H1 (cell line): ENCODE data around the gene ARID1B. TPM values are rescaled to one million over a fixed set of nuclear protein-coding genes. Genes with fewer than 3 reads are reported as not detected.

ENCODE experiments used
- ATF2 ChIP-seq: IDR thresholded peaks from 2 replicates; pipeline ENCODE4 v1.6.1; 2012; ENCODE audit warnings: low read length, inconsistent platforms
- CTBP2 ChIP-seq: IDR thresholded peaks from 2 replicates; pipeline ENCODE4 v1.7.0; 2011; ENCODE audit warnings: borderline replicate concordance, mild to moderate bottlenecking, moderate library complexity, mixed read lengths, low read length; ENCODE audit not compliant: insufficient read depth, insufficient read length
- CTCF ChIP-seq, 3 experiments: IDR thresholded peaks; 1 replicate in 2 of 3; 2 replicates in 1 of 3; pipeline versions ENCODE4 v1.5.1 to v1.6.1; 2011; ENCODE audit warnings: low read length in 3 of 3, mild to moderate bottlenecking in 3 of 3, inconsistent platforms in 2 of 3, low read depth in 1 of 3, moderate library complexity in 1 of 3; ENCODE audit not compliant: insufficient read depth in 1 of 3; ENCODE audit errors: control extremely low read depth in 1 of 3
- E2F6 ChIP-seq: IDR thresholded peaks from 2 replicates; pipeline ENCODE4 v1.6.1; 2012; ENCODE audit warnings: inconsistent platforms
- EZH2 ChIP-seq: fragments of 200-600 bp; sonication (generic); IDR thresholded peaks from 2 replicates; pipeline ENCODE4 v1.7.1; 2012; ENCODE audit warnings: low read depth, mild to moderate bottlenecking, moderate library complexity, low read length, inconsistent platforms; ENCODE audit not compliant: severe bottlenecking
- GABPA ChIP-seq: IDR thresholded peaks from 2 replicates; pipeline ENCODE4 v1.6.1; 2011; ENCODE audit warnings: mild to moderate bottlenecking, low read length, moderate library complexity, borderline replicate concordance; ENCODE audit not compliant: insufficient read depth
- HDAC2 ChIP-seq, 2 experiments: fragments of 300-600 bp in 1 of 2; sonication (generic) in 1 of 2; IDR thresholded peaks; 2 replicates each; pipeline ENCODE4 v1.6.1; 2011 to 2012; ENCODE audit warnings: low read depth in 2 of 2, low read length in 2 of 2, mild to moderate bottlenecking in 2 of 2, moderate library complexity in 2 of 2, borderline replicate concordance in 1 of 2, inconsistent platforms in 1 of 2
- HDAC6 ChIP-seq: IDR thresholded peaks from one replicate; pipeline ENCODE4 v1.7.1; 2012; ENCODE audit warnings: low read depth, mild to moderate bottlenecking, inconsistent platforms, low read length, moderate library complexity
- KDM1A ChIP-seq: fragments of 200-600, 300-600 bp; sonication (generic); IDR thresholded peaks from 2 replicates; pipeline ENCODE4 v1.7.1; 2016; ENCODE audit warnings: mild to moderate bottlenecking, low read length, borderline replicate concordance
- MAFK ChIP-seq: IDR thresholded peaks from 2 replicates; pipeline ENCODE4 v1.6.1; 2012; ENCODE audit warnings: low read depth, mild to moderate bottlenecking, improper control_type of control experiment, low read length
- POU5F1 ChIP-seq: IDR thresholded peaks from 2 replicates; pipeline ENCODE4 v1.6.1; 2011; ENCODE audit warnings: low read depth, mild to moderate bottlenecking, low read length, moderate library complexity
- RAD21 ChIP-seq, 2 experiments: IDR thresholded peaks in 1 of 2; conservative IDR thresholded peaks in 1 of 2; 2 replicates each; pipeline ENCODE4 v1.6.1; 2011; ENCODE audit warnings: low read depth in 2 of 2, low read length in 2 of 2, improper control_type of control experiment in 1 of 2, inconsistent platforms in 1 of 2, mild to moderate bottlenecking in 1 of 2, moderate library complexity in 1 of 2
- SIRT6 ChIP-seq: IDR thresholded peaks from one replicate; pipeline ENCODE4 v1.7.1; 2012; ENCODE audit warnings: low read length, inconsistent platforms
- SP2 ChIP-seq: IDR thresholded peaks from 2 replicates; pipeline ENCODE4 v1.6.1; 2012; ENCODE audit warnings: mild to moderate bottlenecking, low read length, inconsistent platforms
- SP4 ChIP-seq: IDR thresholded peaks from 2 replicates; pipeline ENCODE4 v1.6.1; 2012; ENCODE audit warnings: low read length, inconsistent platforms
- SUZ12 ChIP-seq: fragments of 200-600 bp; sonication (generic); IDR thresholded peaks from 2 replicates; pipeline ENCODE4 v1.6.1; 2012; ENCODE audit warnings: mild to moderate bottlenecking, inconsistent platforms, low read length, moderate library complexity, mixed read lengths
- TAF7 ChIP-seq: optimal IDR thresholded peaks from 2 replicates; pipeline ENCODE3; 2011; ENCODE audit warnings: low read depth, mild to moderate bottlenecking, inconsistent platforms, low read length, moderate library complexity, borderline replicate concordance
- TEAD4 ChIP-seq: IDR thresholded peaks from 2 replicates; pipeline ENCODE4 v1.6.1; 2012; ENCODE audit warnings: low read depth, low read length, inconsistent platforms, mixed read lengths
- YY1 ChIP-seq: IDR thresholded peaks from 2 replicates; pipeline ENCODE4 v1.6.1; 2011; ENCODE audit warnings: low read depth, mild to moderate bottlenecking, low read length
- ZNF274 ChIP-seq: IDR thresholded peaks from 2 replicates; pipeline ENCODE4 v1.7.0; 2012; ENCODE audit warnings: low read length, borderline replicate concordance; ENCODE audit errors: extremely low read depth
- polyA plus RNA-seq, 7 experiments: library from polyadenylated mRNA; depleted of rRNA in 3 of 7; stranded (reverse) in 5 of 7; unstranded in 2 of 7; fragments of >200 nt in 5 of 7; fragments of 200-250 nt in 2 of 7; gene quantifications; 1 replicate in 5 of 7; 2 replicates in 1 of 7; 4 replicates in 1 of 7; pipeline versions ENCODE4 v1.2.1 to v1.2.3, GENCODE V29; 2011 to 2013; ENCODE audit warnings: missing spikeins in 2 of 7, mixed read lengths in 2 of 7
- total RNA-seq: library from RNA; stranded (reverse); fragmentation: NEBNext Ultra II Directional; extraction: Animal tissue kit (Norgen Biotek cat#: 25700); gene quantifications from 2 replicates; pipeline ENCODE4 v1.2.1, GENCODE V29; 2021

Gene ARID1B
- total and polyA plus RNA-seq, 2 of the 8 experiments (the other 6 are each of a cell fraction or from before 2014, with no cell fraction given): 24.3 to 70.3 TPM

- TF ChIP-seq KDM1A: no peak
- TF ChIP-seq HDAC6: no peak
- TF ChIP-seq SIRT6: no peak
- no peak for TF ChIP-seq ATF2
- no peak for TF ChIP-seq EZH2
- TF ChIP-seq ZNF274: no peak
- no peak for TF ChIP-seq SP2
- TF ChIP-seq SUZ12: no peak
- TF ChIP-seq CTCF (IDR thresholded peaks at IDR 0.05; ENCODE audit: control extremely low read depth in 1 of 3, insufficient read depth in 1 of 3, low read depth in 1 of 3, low read length in 3 of 3): peak; percentile 76 to 84 (median 77)
- peak; percentile 69 to 80 for TF ChIP-seq RAD21 (IDR thresholded peaks at IDR 0.05 in 1 of 2, conservative IDR thresholded peaks at IDR 0.05 in 1 of 2; ENCODE audit: low read depth in 2 of 2, low read length in 2 of 2)
- no peak for TF ChIP-seq E2F6
- TF ChIP-seq YY1: peak; percentile 88
- no peak for TF ChIP-seq HDAC2 (IDR thresholded peaks at IDR 0.05; ENCODE audit: borderline replicate concordance in 1 of 2, low read depth in 2 of 2, low read length in 2 of 2)
- TF ChIP-seq SP4: no peak
- TF ChIP-seq TEAD4: no peak
- TF ChIP-seq GABPA: no peak
- no peak for TF ChIP-seq MAFK
- no peak for TF ChIP-seq CTBP2
- TF ChIP-seq TAF7: no peak
- TF ChIP-seq POU5F1: no peak
Observed at GRCh38 chr6:156876302-156876701, 99.1 kb downstream of the ARID1B start (continued).
